Endothelial cell of umbilical vein (primary cell): ENCODE data around the gene PACS1. TPM values are rescaled to one million over a fixed set of nuclear protein-coding genes. Genes with fewer than 3 reads are reported as not detected.

ENCODE experiments used
- BruUV-seq: library from RNA; stranded (reverse); fragments of 400-500 nt; replicated peaks from 2 replicates; lab custom pipeline; 2021; lab: Mats Ljungman, UMichigan
- CTCF ChIA-PET: fragments of 300-600, 350-600 bp; sonication (Branson Sonifier 250); formaldehyde crosslinking; loops from one replicate; lab custom pipeline; 2021; ENCODE audit warnings: antibody characterized with exemption, inconsistent platforms; lab: Charles Lee
- POLR2A ChIA-PET: fragments of 300-600, 350-600 bp; sonication (Branson Sonifier 250); formaldehyde crosslinking; loops from one replicate; lab custom pipeline; 2021; ENCODE audit warnings: antibody characterized with exemption, inconsistent platforms; lab: Charles Lee
- DNase-seq: peaks from one replicate; pipeline ENCODE4 v3.0.0-alpha.2; 2011; ENCODE audit warnings: low read depth, low spot score
- FAIRE-seq: peaks from 2 replicates; lab custom pipeline; 2011; peaks lifted over from hg19 to GRCh38; lab: Jason Lieb, UNC
- H2AFZ ChIP-seq: 2 replicates; pipeline ENCODE4 v1.6.0; 2012; ENCODE audit warnings: low read depth, low read length, control low read depth, inconsistent platforms
- H3K27ac ChIP-seq: 2 replicates; pipeline ENCODE4 v1.5.1; 2011; ENCODE audit warnings: low read depth, mild to moderate bottlenecking, control low read depth, low read length, moderate library complexity; ENCODE audit not compliant: insufficient read depth
- H3K27me3 ChIP-seq, 2 experiments: 2 replicates each; pipeline versions ENCODE4 v1.6.0 to v1.6.1; 2011; ENCODE audit warnings: low read length in 2 of 2, mixed read lengths in 1 of 2; ENCODE audit not compliant: control insufficient read depth in 2 of 2, insufficient read depth in 2 of 2
- H3K36me3 ChIP-seq, 2 experiments: 2 replicates in 1 of 2; 3 replicates in 1 of 2; pipeline ENCODE4 v1.5.1; 2011; ENCODE audit warnings: low read length in 2 of 2, mild to moderate bottlenecking in 1 of 2, moderate library complexity in 1 of 2; ENCODE audit not compliant: control insufficient read depth in 2 of 2, insufficient read depth in 2 of 2; ENCODE audit errors: extremely low read depth in 1 of 2
- H3K4me1 ChIP-seq: 3 replicates; pipeline ENCODE4 v1.5.1; 2011; ENCODE audit warnings: mild to moderate bottlenecking, low read length; ENCODE audit not compliant: control insufficient read depth, insufficient read depth; ENCODE audit errors: extremely low read depth
- H3K4me2 ChIP-seq: 2 replicates; pipeline ENCODE4 v1.6.1; 2011; ENCODE audit warnings: low read length, control low read depth, mixed read lengths; ENCODE audit not compliant: insufficient read depth
- H3K4me3 ChIP-seq, 3 experiments: fragments of 200-600 bp in 1 of 3; sonication (generic), shearing (Covaris generic) in 1 of 3; replicated peaks in 1 of 3; 2 replicates each; pipeline ENCODE4 v1.5.1; 2011 to 2016; ENCODE audit warnings: control low read depth in 3 of 3, low read length in 3 of 3, mild to moderate bottlenecking in 2 of 3, inconsistent platforms in 1 of 3, low read depth in 1 of 3, moderate library complexity in 1 of 3; ENCODE audit not compliant: insufficient read depth in 1 of 3
- H3K79me2 ChIP-seq: 2 replicates; pipeline ENCODE4 v1.6.0; 2012; ENCODE audit warnings: low read length, inconsistent platforms; ENCODE audit not compliant: control insufficient read depth, insufficient read depth
- H3K9ac ChIP-seq: replicated peaks from 2 replicates; pipeline ENCODE3; 2011; ENCODE audit warnings: low read length, control low read depth; ENCODE audit not compliant: insufficient read depth; ENCODE audit errors: extremely low read depth
- H3K9me1 ChIP-seq: replicated peaks from 3 replicates; pipeline ENCODE4 v1.6.0; 2011; ENCODE audit warnings: mild to moderate bottlenecking, low read length; ENCODE audit not compliant: control insufficient read depth, insufficient read depth; ENCODE audit errors: extremely low read depth
- H3K9me3 ChIP-seq: replicated peaks from 2 replicates; pipeline ENCODE4 v1.5.1; 2012; ENCODE audit warnings: low read length, inconsistent platforms; ENCODE audit not compliant: control insufficient read depth, insufficient read depth
- H4K20me1 ChIP-seq: replicated peaks from 2 replicates; pipeline ENCODE3; 2011; ENCODE audit warnings: mild to moderate bottlenecking, low read length; ENCODE audit not compliant: control insufficient read depth, insufficient read depth; ENCODE audit errors: extremely low read depth
- EZH2 ChIP-seq: IDR thresholded peaks from 2 replicates; pipeline ENCODE4 v1.6.1; 2012; ENCODE audit warnings: borderline replicate concordance, low read depth, mild to moderate bottlenecking, moderate library complexity, low read length, inconsistent platforms; ENCODE audit not compliant: severe bottlenecking
- FOS ChIP-seq: IDR thresholded peaks from 2 replicates; pipeline ENCODE4 v1.6.1; 2011; ENCODE audit warnings: mild to moderate bottlenecking, low read length, moderate library complexity, borderline replicate concordance; ENCODE audit not compliant: insufficient read depth
- GATA2 ChIP-seq: IDR thresholded peaks from 2 replicates; pipeline ENCODE4 v1.7.0; 2011; ENCODE audit warnings: low read depth, mild to moderate bottlenecking, moderate library complexity, mixed read lengths, low read length; ENCODE audit not compliant: insufficient read length, insufficient read depth
- JUN ChIP-seq: IDR thresholded peaks from 2 replicates; pipeline ENCODE4 v1.6.1; 2011; ENCODE audit warnings: borderline replicate concordance, low read depth; ENCODE audit not compliant: insufficient read length, insufficient read depth
- MAX ChIP-seq: IDR thresholded peaks from 2 replicates; pipeline ENCODE4 v1.6.1; 2011; ENCODE audit not compliant: insufficient read depth, insufficient read length
- MYC ChIP-seq: IDR thresholded peaks from one replicate; pipeline ENCODE4 v1.6.1; 2011; ENCODE audit warnings: mild to moderate bottlenecking, low read depth, low read length
- POLR2A ChIP-seq: IDR thresholded peaks from 2 replicates; pipeline ENCODE4 v1.6.1; 2012; ENCODE audit warnings: low read depth, mild to moderate bottlenecking, control low read depth, low read length
- POLR2AphosphoS5 ChIP-seq: IDR thresholded peaks from 2 replicates; pipeline ENCODE4 v1.6.1; 2012; ENCODE audit warnings: low read depth, mild to moderate bottlenecking, control low read depth, low read length, moderate library complexity; ENCODE audit not compliant: insufficient read depth
- dilution Hi-C: fragments of 300-500 bp; cut with MboI; formaldehyde crosslinking; loops from one replicate; pipeline ENCODE4 v1.15.0; 2019; ENCODE audit warnings: low sequenced_read_pairs; ENCODE audit not compliant: extremely low pct_ligation_motif_present
- intact Hi-C: fragments of 100-400 bp; cut with micrococcal nuclease; formaldehyde crosslinking; loops from one replicate; pipeline ENCODE4 v1.10.0; 2022
- polyA plus RNA-seq, 4 experiments: library from polyadenylated mRNA; depleted of rRNA in 3 of 4; stranded (reverse) in 3 of 4; unstranded in 1 of 4; fragments of >200 nt; gene quantifications; 2 replicates each; pipeline versions ENCODE4 v1.2.1 to v1.2.3, GENCODE V29; 2011 to 2012; ENCODE audit warnings: missing spikeins in 1 of 4
- total RNA-seq: library from RNA; stranded (reverse); gene quantifications from 2 replicates; pipeline ENCODE4 v1.2.3, GENCODE V29; 2021
- TF ChIP-seq, protein P1 (sequence below), 2 donors: IDR thresholded peaks; 1 replicate in 1 of 2; 2 replicates in 1 of 2; pipeline ENCODE4 v1.5.1; 2011; ENCODE audit warnings: low read length in 2 of 2, mild to moderate bottlenecking in 2 of 2, moderate library complexity in 2 of 2, control low read depth in 1 of 2, inconsistent platforms in 1 of 2, low read depth in 1 of 2; ENCODE audit not compliant: insufficient read depth in 1 of 2; ENCODE audit errors: extremely low read depth in 1 of 2

PACS1 gene
- total and polyA plus RNA-seq, 2 donors (not counting 3 experiments of a cell fraction or from before 2014, with no cell fraction given) = 26.4 to 64.4 TPM

GRCh38 chr11:66076561-66076960 is 6.5 kb downstream of the PACS1 start:
- peaks cover 3 to 5% of the 10 kb centered on the region in 2 experiments for H3K36me3 ChIP-seq
- H2AFZ ChIP-seq = no peak overlapping the region
- TF ChIP-seq POLR2AphosphoS5 (no peak), EZH2 (no peak), GATA2 (no peak)
- dilution Hi-C loops = no loop called here
- DNase-seq (no peak), FAIRE-seq (no peak)
- H3K4me1 ChIP-seq = peaks cover 21% of the 10 kb centered on the region
- H3K9me1 ChIP-seq = no peaks in the 10 kb centered on the region
- no peaks in the 10 kb centered on the region for H3K9me3 ChIP-seq
- BruUV-seq = no TSS peak
- CTCF ChIA-PET = interaction anchor here (0.9 to 1.2 kb wide), 3 partner anchors 9 to 146 kb away, joined by 3 to 4 read pairs (median 4); no protein-coding TSS in a partner anchor
- peaks cover 2% of the 10 kb centered on the region for H4K20me1 ChIP-seq
- POLR2A ChIA-PET = no interaction called here
- H3K4me3 ChIP-seq = no peak overlapping the region
- H3K27ac ChIP-seq = no peak overlapping the region
- no peaks in the 10 kb centered on the region for H3K27me3 ChIP-seq
- intact Hi-C loops = no loop called here
- H3K4me2 ChIP-seq = no peak overlapping the region
- no peak overlapping the region for H3K9ac ChIP-seq
- peaks cover 43% of the 10 kb centered on the region for H3K79me2 ChIP-seq

DNA sequence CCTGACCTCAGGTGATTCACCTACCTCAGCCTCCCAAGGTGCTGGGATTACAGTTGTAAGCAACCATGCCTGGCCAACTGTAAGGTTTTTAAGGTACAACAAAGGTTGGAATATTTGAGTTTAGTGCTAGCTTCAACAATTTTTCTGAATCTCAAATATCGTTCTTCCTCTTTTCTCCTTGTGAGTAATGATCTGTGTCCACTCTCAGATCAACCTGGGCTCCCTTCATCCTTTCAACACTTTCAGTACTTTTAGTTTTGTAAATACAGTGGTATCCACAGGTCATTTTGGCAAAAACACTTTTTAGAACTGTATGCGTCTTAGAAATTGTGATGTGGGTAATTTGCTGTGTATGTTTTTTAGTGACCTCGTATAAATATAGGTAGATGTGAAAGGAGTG is 7.9 kb downstream of the PACS1 start:
- CTCF ChIA-PET = interaction anchor here (1.0 kb wide), 1 partner anchor 57 kb away, joined by 3 read pairs; no protein-coding TSS in a partner anchor

More for the DNA sequence above, 7.9 kb downstream of the PACS1 start:
- FAIRE-seq = no peak
- dilution Hi-C loops = no loop called here
- Histone ChIP-seq H3K9me3 (no peaks in the 10 kb centered on the region), H3K4me1 (peaks cover 28% of the 10 kb centered on the region), H3K4me2 (no peak overlapping the region), H3K36me3 (peaks cover 3 to 5% of the 10 kb centered on the region in 2 experiments), H3K79me2 (peaks cover 39% of the 10 kb centered on the region), H3K27ac (no peak overlapping the region), H3K27me3 (no peaks in the 10 kb centered on the region), H3K4me3 (no peak overlapping the region), H3K9me1 (no peaks in the 10 kb centered on the region), H3K9ac (no peak overlapping the region), H4K20me1 (no peaks in the 10 kb centered on the region), H2AFZ (no peak overlapping the region)
- intact Hi-C loops = no loop called here
- no peak for DNase-seq
- POLR2A ChIA-PET = no interaction called here
- no TSS peak for BruUV-seq
- TF ChIP-seq, protein P1, sequence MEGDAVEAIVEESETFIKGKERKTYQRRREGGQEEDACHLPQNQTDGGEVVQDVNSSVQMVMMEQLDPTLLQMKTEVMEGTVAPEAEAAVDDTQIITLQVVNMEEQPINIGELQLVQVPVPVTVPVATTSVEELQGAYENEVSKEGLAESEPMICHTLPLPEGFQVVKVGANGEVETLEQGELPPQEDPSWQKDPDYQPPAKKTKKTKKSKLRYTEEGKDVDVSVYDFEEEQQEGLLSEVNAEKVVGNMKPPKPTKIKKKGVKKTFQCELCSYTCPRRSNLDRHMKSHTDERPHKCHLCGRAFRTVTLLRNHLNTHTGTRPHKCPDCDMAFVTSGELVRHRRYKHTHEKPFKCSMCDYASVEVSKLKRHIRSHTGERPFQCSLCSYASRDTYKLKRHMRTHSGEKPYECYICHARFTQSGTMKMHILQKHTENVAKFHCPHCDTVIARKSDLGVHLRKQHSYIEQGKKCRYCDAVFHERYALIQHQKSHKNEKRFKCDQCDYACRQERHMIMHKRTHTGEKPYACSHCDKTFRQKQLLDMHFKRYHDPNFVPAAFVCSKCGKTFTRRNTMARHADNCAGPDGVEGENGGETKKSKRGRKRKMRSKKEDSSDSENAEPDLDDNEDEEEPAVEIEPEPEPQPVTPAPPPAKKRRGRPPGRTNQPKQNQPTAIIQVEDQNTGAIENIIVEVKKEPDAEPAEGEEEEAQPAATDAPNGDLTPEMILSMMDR (IDR thresholded peaks at IDR 0.05; ENCODE audit: extremely low read depth in 1 of 2, insufficient read depth in 1 of 2, low read depth in 1 of 2, low read length in 2 of 2) = no peak
- TF ChIP-seq MAX (no peak), POLR2A (no peak), GATA2 (no peak), FOS (no peak), POLR2AphosphoS5 (no peak), EZH2 (no peak), JUN (no peak), MYC (no peak)
